Endothelial cell of umbilical vein (primary cell): ENCODE measurements around the gene IGF1.

Experiments
- EZH2 ChIP-seq: IDR thresholded peaks from 2 replicates; pipeline ENCODE4 v1.6.1; 2012; ENCODE audit warnings: borderline replicate concordance, low read depth, mild to moderate bottlenecking, moderate library complexity, low read length, inconsistent platforms; ENCODE audit not compliant: severe bottlenecking
- FOS ChIP-seq: IDR thresholded peaks from 2 replicates; pipeline ENCODE4 v1.6.1; 2011; ENCODE audit warnings: mild to moderate bottlenecking, low read length, moderate library complexity, borderline replicate concordance; ENCODE audit not compliant: insufficient read depth
- GATA2 ChIP-seq: IDR thresholded peaks from 2 replicates; pipeline ENCODE4 v1.7.0; 2011; ENCODE audit warnings: low read depth, mild to moderate bottlenecking, moderate library complexity, mixed read lengths, low read length; ENCODE audit not compliant: insufficient read length, insufficient read depth
- JUN ChIP-seq: IDR thresholded peaks from 2 replicates; pipeline ENCODE4 v1.6.1; 2011; ENCODE audit warnings: borderline replicate concordance, low read depth; ENCODE audit not compliant: insufficient read length, insufficient read depth
- MYC ChIP-seq: IDR thresholded peaks from one replicate; pipeline ENCODE4 v1.6.1; 2011; ENCODE audit warnings: mild to moderate bottlenecking, low read depth, low read length
- POLR2A ChIP-seq: IDR thresholded peaks from 2 replicates; pipeline ENCODE4 v1.6.1; 2012; ENCODE audit warnings: low read depth, mild to moderate bottlenecking, control low read depth, low read length
- POLR2AphosphoS5 ChIP-seq: IDR thresholded peaks from 2 replicates; pipeline ENCODE4 v1.6.1; 2012; ENCODE audit warnings: low read depth, mild to moderate bottlenecking, control low read depth, low read length, moderate library complexity; ENCODE audit not compliant: insufficient read depth
- TF ChIP-seq, protein P1 (sequence below), 2 donors: IDR thresholded peaks; 1 replicate in 1 of 2; 2 replicates in 1 of 2; pipeline ENCODE4 v1.5.1; 2011; ENCODE audit warnings: low read length in 2 of 2, mild to moderate bottlenecking in 2 of 2, moderate library complexity in 2 of 2, control low read depth in 1 of 2, inconsistent platforms in 1 of 2, low read depth in 1 of 2; ENCODE audit not compliant: insufficient read depth in 1 of 2; ENCODE audit errors: extremely low read depth in 1 of 2
- TF ChIP-seq, protein P2 (sequence below): IDR thresholded peaks from 2 replicates; pipeline ENCODE4 v1.6.1; 2011; ENCODE audit not compliant: insufficient read depth, insufficient read length

DNA sequence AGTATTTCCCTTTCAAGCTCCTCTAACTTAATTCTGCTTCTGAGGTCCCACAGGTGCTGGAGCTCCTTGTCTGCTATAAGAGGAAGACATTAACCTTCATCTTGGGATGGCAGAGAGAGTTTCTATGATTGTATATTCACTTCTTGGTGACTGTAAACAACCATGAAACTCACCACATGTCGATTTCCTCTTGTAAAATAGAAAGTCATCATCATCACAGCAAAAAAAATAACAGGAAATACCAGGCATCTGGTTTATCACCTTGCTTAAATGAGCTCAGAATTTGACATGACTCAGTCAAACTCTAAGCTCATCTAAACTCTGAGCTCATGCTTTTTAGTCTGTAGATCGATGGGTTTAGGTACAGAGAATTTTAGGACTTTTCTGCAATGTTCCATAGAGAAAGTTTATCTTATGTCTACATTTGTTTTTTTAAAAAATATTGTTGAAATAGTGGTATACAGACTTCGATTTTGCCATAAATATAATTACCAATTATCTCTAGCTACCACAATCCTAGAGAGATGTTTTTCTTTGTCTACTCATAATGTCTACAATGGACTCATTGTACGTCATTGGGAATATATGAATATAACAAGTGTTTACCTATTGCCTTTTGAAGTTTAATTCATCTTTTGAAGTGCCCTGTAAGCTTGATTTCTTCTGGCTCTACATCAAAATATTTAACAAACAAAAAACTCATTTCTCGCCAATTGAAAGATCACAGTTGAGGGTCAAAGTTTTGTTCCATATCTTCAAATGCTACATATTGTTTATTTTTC is 58.4 kb downstream of the IGF1 start:
- no peak for TF ChIP-seq EZH2
- TF ChIP-seq, protein P1, sequence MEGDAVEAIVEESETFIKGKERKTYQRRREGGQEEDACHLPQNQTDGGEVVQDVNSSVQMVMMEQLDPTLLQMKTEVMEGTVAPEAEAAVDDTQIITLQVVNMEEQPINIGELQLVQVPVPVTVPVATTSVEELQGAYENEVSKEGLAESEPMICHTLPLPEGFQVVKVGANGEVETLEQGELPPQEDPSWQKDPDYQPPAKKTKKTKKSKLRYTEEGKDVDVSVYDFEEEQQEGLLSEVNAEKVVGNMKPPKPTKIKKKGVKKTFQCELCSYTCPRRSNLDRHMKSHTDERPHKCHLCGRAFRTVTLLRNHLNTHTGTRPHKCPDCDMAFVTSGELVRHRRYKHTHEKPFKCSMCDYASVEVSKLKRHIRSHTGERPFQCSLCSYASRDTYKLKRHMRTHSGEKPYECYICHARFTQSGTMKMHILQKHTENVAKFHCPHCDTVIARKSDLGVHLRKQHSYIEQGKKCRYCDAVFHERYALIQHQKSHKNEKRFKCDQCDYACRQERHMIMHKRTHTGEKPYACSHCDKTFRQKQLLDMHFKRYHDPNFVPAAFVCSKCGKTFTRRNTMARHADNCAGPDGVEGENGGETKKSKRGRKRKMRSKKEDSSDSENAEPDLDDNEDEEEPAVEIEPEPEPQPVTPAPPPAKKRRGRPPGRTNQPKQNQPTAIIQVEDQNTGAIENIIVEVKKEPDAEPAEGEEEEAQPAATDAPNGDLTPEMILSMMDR (IDR thresholded peaks at IDR 0.05; ENCODE audit: extremely low read depth in 1 of 2, insufficient read depth in 1 of 2, low read depth in 1 of 2, low read length in 2 of 2) = no peak
- no peak for TF ChIP-seq POLR2A
- TF ChIP-seq JUN = peak; percentile 78
- no peak for TF ChIP-seq MYC
- TF ChIP-seq, protein P2, sequence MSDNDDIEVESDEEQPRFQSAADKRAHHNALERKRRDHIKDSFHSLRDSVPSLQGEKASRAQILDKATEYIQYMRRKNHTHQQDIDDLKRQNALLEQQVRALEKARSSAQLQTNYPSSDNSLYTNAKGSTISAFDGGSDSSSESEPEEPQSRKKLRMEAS = no peak
- TF ChIP-seq POLR2AphosphoS5 = no peak
- peak; percentile 26 for TF ChIP-seq FOS
- TF ChIP-seq GATA2 = no peak
